HG02763 (cell line): ENCODE data around the gene OPA3.
"Not testable (repeated sequence)": the region's sequence is repeated elsewhere in the genome, so short reads cannot be mapped to it uniquely, and the experiment has no call there.

Experiments used
- ATAC-seq: cut with Tn5 transposase; IDR thresholded peaks from one replicate; pipeline ENCODE4 v1.9.1; 2021; ENCODE audit warnings: mild to moderate bottlenecking, moderate library complexity; ENCODE audit not compliant: unreplicated experiment

Gene OPA3

GRCh38 chr19:45523642-45524256, 60.9 kb downstream of the OPA3 start:
- peak; percentile 74 for ATAC-seq

GRCh38 chr19:45522010-45522941, 62.3 kb downstream of the OPA3 start:
- ATAC-seq, result no peak

GRCh38 chr19:45518469-45518826, 66.2 kb downstream of the OPA3 start:
- no peak for ATAC-seq

- no peak for ATAC-seq
Measured at GRCh38 chr19:45517641-45518468, 66.7 kb downstream of the OPA3 start.

- no peak for ATAC-seq
Measured at GRCh38 chr19:45517238-45517637, 67.4 kb downstream of the OPA3 start.

- ATAC-seq, result no peak
Measured at GRCh38 chr19:45515807-45516401, 68.7 kb downstream of the OPA3 start.

- no peak for ATAC-seq
Measured at GRCh38 chr19:45515081-45515624, 69.4 kb downstream of the OPA3 start.

- no peak for ATAC-seq
Measured at GRCh38 chr19:45514376-45515051, 70.1 kb downstream of the OPA3 start.

- no peak for ATAC-seq
Measured at GRCh38 chr19:45512881-45513483, 71.6 kb downstream of the OPA3 start.

- ATAC-seq, result no peak
Measured at GRCh38 chr19:45511074-45511473, 73.5 kb downstream of the OPA3 start.

- not testable (repeated sequence) for ATAC-seq
Measured at GRCh38 chr19:45510352-45510751, 74.2 kb downstream of the OPA3 start.

- no peak for ATAC-seq
Measured at GRCh38 chr19:45509692-45510015, 74.9 kb downstream of the OPA3 start.

GRCh38 chr19:45508861-45509691, 75.5 kb downstream of the OPA3 start:
- peak; percentile 25 for ATAC-seq

- ATAC-seq, result no peak
Measured at GRCh38 chr19:45508417-45508860, 76.2 kb downstream of the OPA3 start.

- no peak for ATAC-seq
Measured at GRCh38 chr19:45507872-45508416, 76.7 kb downstream of the OPA3 start.

- ATAC-seq, result peak; percentile 40
Measured at GRCh38 chr19:45506989-45507871, 77.4 kb downstream of the OPA3 start, which contains the start of gene VASP. Gene VASP, plus strand, starts transcription at chr19:45507479. Its CDS starts 293 bp downstream, at chr19:45507772.

- ATAC-seq, result peak; percentile 65
Measured at GRCh38 chr19:45506246-45506988, 78.2 kb downstream of the OPA3 start.
